B cell (primary cell): ENCODE measurements around the gene ELAVL2. TPM values are rescaled to one million over a fixed set of nuclear protein-coding genes. Genes with fewer than 3 reads are reported as not detected.

ENCODE experiments used
- ATAC-seq: fragments of 200-7000 bp; cut with Tn5 transposase; one replicate; pipeline ENCODE4 v1.10.0; 2021; ENCODE audit warnings: low read depth, mild to moderate bottlenecking, moderate number of reproducible peaks, moderate library complexity
- CTCF ChIA-PET: fragments of 350-600 bp; sonication (Branson Sonifier 250); formaldehyde crosslinking; loops from one replicate; lab custom pipeline; 2021; ENCODE audit warnings: antibody characterized with exemption, inconsistent platforms; lab: Charles Lee
- POLR2A ChIA-PET: fragments of 350-600 bp; sonication (Branson Sonifier 250); formaldehyde crosslinking; loops from one replicate; lab custom pipeline; 2021; ENCODE audit warnings: antibody characterized with exemption; lab: Charles Lee
- DNase-seq: peaks from one replicate; pipeline ENCODE4 v3.0.0; 2013
- H2AFZ ChIP-seq: 2 replicates; pipeline ENCODE4 v1.6.1; 2012; ENCODE audit warnings: mild to moderate bottlenecking, low read depth, low read length; ENCODE audit not compliant: insufficient read depth, poor library complexity, severe bottlenecking
- H3K27ac ChIP-seq, 2 donors: 1 replicate in 1 of 2; 2 replicates in 1 of 2; pipeline ENCODE4 v1.5.1; 2012 to 2013; ENCODE audit warnings: low read length in 2 of 2, mild to moderate bottlenecking in 2 of 2, moderate library complexity in 1 of 2
- H3K27me3 ChIP-seq, 4 experiments: fragments of 200-600 bp in 1 of 4; sonication (generic) in 1 of 4; replicated peaks in 1 of 4; 1 replicate in 2 of 4; 2 replicates in 2 of 4; pipeline versions ENCODE4 v1.6.1 to v1.7.0; 2013 to 2016; ENCODE audit warnings: low read length in 3 of 4, mild to moderate bottlenecking in 2 of 4, mixed read lengths in 1 of 4, moderate library complexity in 1 of 4; ENCODE audit not compliant: insufficient read depth in 4 of 4, control insufficient read depth in 3 of 4; ENCODE audit errors: control extremely low read depth in 1 of 4
- H3K36me3 ChIP-seq, 2 experiments: replicated peaks in 1 of 2; 1 replicate in 1 of 2; 2 replicates in 1 of 2; pipeline versions ENCODE4 v1.6.1 to v1.7.1; 2013; ENCODE audit warnings: low read length in 1 of 2; ENCODE audit not compliant: insufficient read depth in 2 of 2, control insufficient read depth in 1 of 2; ENCODE audit errors: control extremely low read depth in 1 of 2, extremely low read depth in 1 of 2
- H3K4me1 ChIP-seq, 2 donors: fragments of 200-600 bp in 1 of 2; sonication (generic) in 1 of 2; 1 replicate in 1 of 2; 2 replicates in 1 of 2; pipeline versions ENCODE4 v1.5.1 to v1.6.1; 2013 to 2017; ENCODE audit warnings: low read length in 2 of 2; ENCODE audit not compliant: control insufficient read depth in 2 of 2, insufficient read depth in 2 of 2
- H3K4me2 ChIP-seq: replicated peaks from 2 replicates; pipeline ENCODE3; 2012; ENCODE audit warnings: mild to moderate bottlenecking, low read depth, low read length; ENCODE audit not compliant: poor library complexity, severe bottlenecking
- H3K4me3 ChIP-seq, 5 experiments: fragments of 200-600 bp in 1 of 5; sonication (generic) in 1 of 5; 1 replicate in 3 of 5; 2 replicates in 2 of 5; pipeline versions ENCODE4 v1.5.1 to v1.7.0; 2011 to 2016; ENCODE audit warnings: low read length in 4 of 5, mild to moderate bottlenecking in 4 of 5, low read depth in 2 of 5, control low read depth in 1 of 5, moderate library complexity in 1 of 5; ENCODE audit not compliant: insufficient read depth in 1 of 5; ENCODE audit errors: control extremely low read depth in 1 of 5, extremely low read depth in 1 of 5
- H3K79me2 ChIP-seq: fragments of 200-600 bp; sonication (generic); one replicate; pipeline ENCODE4 v1.6.0; 2016; ENCODE audit warnings: low read length; ENCODE audit not compliant: control insufficient read depth, insufficient read depth
- H3K9ac ChIP-seq: fragments of 200-600 bp; sonication (generic); 2 replicates; pipeline ENCODE4 v1.6.1; 2017; ENCODE audit warnings: mild to moderate bottlenecking, low read length, moderate library complexity
- H3K9me3 ChIP-seq, 3 donors: one replicate each; pipeline versions ENCODE4 v1.6.1 to v1.7.1; 2013; ENCODE audit warnings: low read length in 2 of 3; ENCODE audit not compliant: control insufficient read depth in 2 of 3, insufficient read depth in 1 of 3; ENCODE audit errors: control extremely low read depth in 1 of 3
- H4K20me1 ChIP-seq: 2 replicates; pipeline ENCODE4 v1.6.0; 2012; ENCODE audit warnings: mild to moderate bottlenecking, low read length; ENCODE audit not compliant: insufficient read depth, control insufficient read depth, poor library complexity, severe bottlenecking
- H3K27ac Mint-ChIP-seq: one replicate; pipeline ENCODE4 v1.8.0; 2021; ENCODE audit warnings: mixed read lengths
- H3K27me3 Mint-ChIP-seq: one replicate; pipeline ENCODE4 v1.8.0; 2021; ENCODE audit warnings: mixed read lengths
- H3K4me1 Mint-ChIP-seq: one replicate; pipeline ENCODE4 v1.8.0; 2021; ENCODE audit warnings: mixed read lengths
- H3K4me3 Mint-ChIP-seq: one replicate; pipeline ENCODE4 v1.8.0; 2021; ENCODE audit warnings: mixed read lengths
- H3K9me3 Mint-ChIP-seq: one replicate; pipeline ENCODE4 v1.8.0; 2022; ENCODE audit warnings: mixed read lengths; ENCODE audit not compliant: insufficient read depth
- EZH2 ChIP-seq: IDR thresholded peaks from 2 replicates; pipeline ENCODE4 v1.6.1; 2012; ENCODE audit warnings: borderline replicate concordance, low read depth, mild to moderate bottlenecking, moderate library complexity, low read length; ENCODE audit not compliant: insufficient read depth, poor library complexity, severe bottlenecking
- WGBS: methylation state at CpG from one replicate; pipeline ENCODE4 v1.1.5; 2013; ENCODE audit warnings: missing lambda C conversion rate; ENCODE audit not compliant: insufficient coverage; 5-methylcytosine and 5-hydroxymethylcytosine counted together
- intact Hi-C: fragments of 100-400 bp; cut with micrococcal nuclease; formaldehyde crosslinking; loops from one replicate; pipeline ENCODE4 v1.10.0; 2022
- polyA plus RNA-seq: library from polyadenylated mRNA; depleted of rRNA; stranded (reverse); fragments of >200 nt; gene quantifications from 2 replicates; pipeline ENCODE4 v1.2.3, GENCODE V29; 2012
- total RNA-seq, 2 donors: library from RNA; stranded (reverse); fragments of 120-200 nt in 1 of 2; gene quantifications; 1 replicate in 1 of 2; 2 replicates in 1 of 2; pipeline versions ENCODE4 v1.2.3 to v1.2.4, GENCODE V29; 2013 to 2022
- TF ChIP-seq, protein P1 (sequence below): fragments of 200-600 bp; IDR thresholded peaks from one replicate; pipeline ENCODE4 v1.8.0; 2022; ENCODE audit warnings: antibody characterized with exemption, mild to moderate bottlenecking

The ELAVL2 gene
- total and polyA plus RNA-seq, 2 donors (not counting 1 experiment from before 2014, with no cell fraction given), result not detected

DNA sequence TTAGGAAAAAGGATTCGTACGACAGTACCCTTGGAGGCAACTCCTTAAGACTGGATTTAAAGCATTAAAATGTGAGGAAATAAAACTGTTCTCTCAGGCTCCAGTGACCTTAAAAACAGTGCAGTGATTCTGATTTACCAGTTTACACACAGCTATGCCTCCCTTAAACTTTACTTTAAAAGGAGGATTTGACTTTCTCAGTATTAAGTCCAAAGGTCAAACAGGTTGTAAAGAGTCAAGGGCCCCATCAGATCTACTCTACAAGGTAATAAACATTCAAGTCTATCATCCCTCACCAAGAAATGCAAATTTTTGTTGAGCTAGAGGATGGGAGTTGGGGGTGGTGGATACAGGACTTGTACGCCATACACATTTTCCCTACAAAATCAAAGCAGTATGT lies 75.2 kb downstream of the ELAVL2 start:
- no peak overlapping the region for H3K9ac ChIP-seq
- no peaks in the 10 kb centered on the region for H4K20me1 ChIP-seq
- H3K4me3 Mint-ChIP-seq, result no peak overlapping the region
- intact Hi-C loops, result no loop called here
- H3K36me3 ChIP-seq, result no peaks in the 10 kb centered on the region
- H3K27me3 Mint-ChIP-seq, result no peaks in the 10 kb centered on the region
- no peak for TF ChIP-seq EZH2
- TF ChIP-seq, protein P1, sequence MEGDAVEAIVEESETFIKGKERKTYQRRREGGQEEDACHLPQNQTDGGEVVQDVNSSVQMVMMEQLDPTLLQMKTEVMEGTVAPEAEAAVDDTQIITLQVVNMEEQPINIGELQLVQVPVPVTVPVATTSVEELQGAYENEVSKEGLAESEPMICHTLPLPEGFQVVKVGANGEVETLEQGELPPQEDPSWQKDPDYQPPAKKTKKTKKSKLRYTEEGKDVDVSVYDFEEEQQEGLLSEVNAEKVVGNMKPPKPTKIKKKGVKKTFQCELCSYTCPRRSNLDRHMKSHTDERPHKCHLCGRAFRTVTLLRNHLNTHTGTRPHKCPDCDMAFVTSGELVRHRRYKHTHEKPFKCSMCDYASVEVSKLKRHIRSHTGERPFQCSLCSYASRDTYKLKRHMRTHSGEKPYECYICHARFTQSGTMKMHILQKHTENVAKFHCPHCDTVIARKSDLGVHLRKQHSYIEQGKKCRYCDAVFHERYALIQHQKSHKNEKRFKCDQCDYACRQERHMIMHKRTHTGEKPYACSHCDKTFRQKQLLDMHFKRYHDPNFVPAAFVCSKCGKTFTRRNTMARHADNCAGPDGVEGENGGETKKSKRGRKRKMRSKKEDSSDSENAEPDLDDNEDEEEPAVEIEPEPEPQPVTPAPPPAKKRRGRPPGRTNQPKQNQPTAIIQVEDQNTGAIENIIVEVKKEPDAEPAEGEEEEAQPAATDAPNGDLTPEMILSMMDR, result no peak
- H3K9me3 ChIP-seq, result no peaks in the 10 kb centered on the region
- H3K9me3 Mint-ChIP-seq, result no peaks in the 10 kb centered on the region
- no peaks in the 10 kb centered on the region for H3K27me3 ChIP-seq
- no peak overlapping the region for H3K4me3 ChIP-seq
- DNase-seq, result no peak
- H3K4me1 ChIP-seq, result no peaks in the 10 kb centered on the region
- POLR2A ChIA-PET, result no interaction called here
- ATAC-seq, result no peak
- H2AFZ ChIP-seq, result no peak overlapping the region
- no peaks in the 10 kb centered on the region for H3K4me1 Mint-ChIP-seq
- WGBS, result no CpG with 5 or more reads among the region's 3 CpGs
- H3K4me2 ChIP-seq, result no peak overlapping the region
- H3K27ac ChIP-seq, result no peak overlapping the region
- H3K79me2 ChIP-seq, result no peaks in the 10 kb centered on the region
- H3K27ac Mint-ChIP-seq, result no peak overlapping the region
- CTCF ChIA-PET, result no interaction called here

DNA sequence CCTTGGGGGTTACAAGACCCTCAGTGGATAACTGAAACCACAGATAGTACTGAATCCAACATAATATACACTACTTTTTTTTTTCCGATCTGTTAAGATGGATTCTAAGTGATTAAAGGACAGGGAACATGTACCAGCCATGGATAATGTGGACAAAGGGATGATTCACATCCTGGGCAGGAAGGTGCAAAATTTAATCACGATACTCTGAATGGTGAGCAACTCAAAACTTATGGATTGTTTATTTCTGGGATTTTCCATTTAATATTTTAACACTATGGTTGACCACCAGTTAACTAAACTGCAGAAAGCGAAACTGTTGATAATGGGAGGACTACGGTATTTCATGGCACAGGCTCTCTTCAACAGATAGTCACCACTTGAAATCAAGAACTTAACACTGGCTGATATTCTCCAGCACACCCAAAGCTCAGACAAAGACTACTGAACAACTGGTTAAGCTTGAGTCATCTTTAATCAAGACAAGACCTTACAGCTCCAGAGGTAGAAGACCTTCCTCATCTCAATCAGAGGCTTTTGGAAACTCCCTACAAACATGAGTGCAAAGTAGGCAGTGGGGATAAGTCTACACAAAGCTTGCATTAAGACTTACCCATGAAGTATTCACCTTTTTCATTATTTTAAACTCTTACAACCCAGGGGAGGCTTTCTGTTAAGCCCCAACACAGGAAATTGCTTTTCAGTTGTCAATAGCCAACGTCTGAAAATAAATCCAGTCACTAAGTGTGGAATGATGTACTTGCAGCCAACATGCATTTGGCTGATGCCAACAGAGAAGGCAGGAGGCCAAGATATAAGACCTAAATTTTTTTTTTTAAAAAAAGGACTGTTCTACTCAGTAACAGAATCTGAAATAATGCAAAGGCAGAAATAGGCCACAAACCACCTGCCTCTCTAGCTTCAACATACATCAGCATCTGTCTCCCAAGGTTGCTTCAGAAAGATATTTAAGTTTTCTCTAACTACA lies 78.7 kb downstream of the ELAVL2 start:
- H3K9ac ChIP-seq, result no peak overlapping the region
- CTCF ChIA-PET, result no interaction called here
- intact Hi-C loops, result no loop called here
- Mint-ChIP-seq H3K27ac (no peak overlapping the region), H3K4me1 (no peaks in the 10 kb centered on the region), H3K4me3 (no peak overlapping the region), H3K9me3 (no peaks in the 10 kb centered on the region), H3K27me3 (no peaks in the 10 kb centered on the region)
- no peak overlapping the region for H2AFZ ChIP-seq
- no peaks in the 10 kb centered on the region for H3K79me2 ChIP-seq
- H3K4me3 ChIP-seq, result no peak overlapping the region
- DNase-seq, result no peak
- no peaks in the 10 kb centered on the region for H3K9me3 ChIP-seq
- no peak for ATAC-seq
- H3K27me3 ChIP-seq, result no peaks in the 10 kb centered on the region
- H3K4me2 ChIP-seq, result no peak overlapping the region
- no peak overlapping the region for H3K27ac ChIP-seq
- TF ChIP-seq, protein P1, result no peak
- TF ChIP-seq EZH2, result no peak
- no peaks in the 10 kb centered on the region for H4K20me1 ChIP-seq
- WGBS, result no CpG with 5 or more reads among the region's 5 CpGs
- POLR2A ChIA-PET, result no interaction called here
- no peaks in the 10 kb centered on the region for H3K36me3 ChIP-seq
- H3K4me1 ChIP-seq, result no peaks in the 10 kb centered on the region
